ENCODE data around the gene LYSMD2. TPM values are rescaled to one million over a fixed set of nuclear protein-coding genes. Genes with fewer than 3 reads are reported as not detected.

Gene LYSMD2
- total and polyA plus RNA-seq, 2 of the 8 experiments (the other 6 are each of a cell fraction or from before 2014, with no cell fraction given) = 2.2 to 2.7 TPM

GRCh38 chr15:51751697-51752683 is 14.5 kb upstream of the LYSMD2 start:
- CTCF ChIA-PET (ENCODE audit: partially characterized antibody) = interaction anchor here (0.5 to 1.3 kb wide), 5 partner anchors 9 to 49 kb away, joined by 3 to 4 read pairs (median 3); partner anchors contain the start of gene LYSMD2
- peaks cover 7% of the 10 kb centered on the region; the same call in 1 of the 2 replicates for H3K23me2 ChIP-seq (ENCODE audit: low read depth, low read length)
- H3K4me1 ChIP-seq (replicated peaks in 1 of 4; ENCODE audit: control insufficient read depth in 3 of 4, insufficient read depth in 4 of 4, low read length in 3 of 4) = peaks cover 0 to 3% (median 0%) of the 10 kb centered on the region in 4 experiments; a peak in 2 of 7 replicates
- POLR2A ChIA-PET (ENCODE audit: partially characterized antibody) = interaction anchor here (0.7 to 1.8 kb wide), 2 partner anchors 12 to 15 kb away, joined by 4 to 7 read pairs; partner anchors contain the start of gene LYSMD2
- H3K36me3 ChIP-seq (ENCODE audit: control insufficient read depth in 2 of 4, insufficient read depth in 4 of 4, low read length in 3 of 4) = no peaks in the 10 kb centered on the region
- no peaks in the 10 kb centered on the region; the same call in 1 of the 2 replicates for H3K79me1 ChIP-seq (ENCODE audit: low read depth, low read length)
- no peak overlapping the region for H2BK12ac ChIP-seq (ENCODE audit: low read depth, low read length)
- 4% methylated on average over 37 of the region's 71 CpGs; no CpG with 5 or more reads in 1 of the 2 experiments for WGBS, 2 experiments (ENCODE audit: extremely low coverage in 1 of 2, insufficient coverage in 1 of 2, insufficient read length in 1 of 2, insufficient replicate concordance in 2 of 2, low coverage in 1 of 2, low lambda C conversion rate in 2 of 2, missing lambda C conversion rate in 1 of 2)
- no peak overlapping the region for H2BK5ac ChIP-seq (ENCODE audit: low read depth, low read length)
- H3K18ac ChIP-seq (ENCODE audit: extremely low read depth, low read length) = 0 out of 2 replicates have a peak overlapping the region, but pooled peaks have one; percentile 56
- H3K4me2 ChIP-seq (ENCODE audit: insufficient read depth in 1 of 2, low read depth in 2 of 2, low read length in 2 of 2) = peak overlapping the region; percentile 76 to 99
- H2BK120ac ChIP-seq (replicated peaks; ENCODE audit: low read depth, low read length) = no peak overlapping the region
- H3K4ac ChIP-seq (replicated peaks; ENCODE audit: insufficient read length, low read depth, low read length) = no peak overlapping the region
- peak in 1 of 2 experiments; percentile 58 for DNase-seq (ENCODE audit: low read depth in 1 of 2, low spot score in 2 of 2)
- FAIRE-seq = peak; percentile 55
- H3K4me3 ChIP-seq (ENCODE audit: extremely low read depth in 1 of 4, insufficient read depth in 2 of 4, low read depth in 3 of 4, low read length in 4 of 4) = peak overlapping the region; percentile 54 to 75 (median 62)
- H4K91ac ChIP-seq (replicated peaks; ENCODE audit: insufficient read length, low read length) = no peak overlapping the region
- peak overlapping the region; percentile 82; the same call in 1 of the 2 replicates for H2AFZ ChIP-seq (ENCODE audit: low read length)
- no peaks in the 10 kb centered on the region for H3K9me3 ChIP-seq (ENCODE audit: insufficient read depth in 2 of 2, low read depth in 1 of 2, low read length in 1 of 2)
- H4K20me1 ChIP-seq (replicated peaks in 1 of 2; ENCODE audit: control insufficient read depth in 1 of 2, insufficient read depth in 2 of 2, low read length in 2 of 2) = peaks cover 2 to 3% of the 10 kb centered on the region in 2 experiments
- peaks cover 13 to 36% (median 25%) of the 10 kb centered on the region in 4 experiments for H3K27me3 ChIP-seq (replicated peaks in 1 of 4; ENCODE audit: control insufficient read depth in 3 of 4, extremely low read depth in 1 of 4, insufficient read depth in 3 of 4, low read length in 3 of 4)
- TF ChIP-seq TCF12 (IDR thresholded peaks at IDR 0.05; ENCODE audit: low read depth, low read length) = no peak
- peak in 1 of 2 experiments; percentile 80; a peak in 1 of 4 replicates for TF ChIP-seq SIN3A (conservative IDR thresholded peaks at IDR 0.05 in 1 of 2, IDR thresholded peaks at IDR 0.05 in 1 of 2; ENCODE audit: low read depth in 1 of 2, low read length in 2 of 2)
- no peak for TF ChIP-seq SP4 (IDR thresholded peaks at IDR 0.05; ENCODE audit: low read length)
- TF ChIP-seq KDM4A (IDR thresholded peaks at IDR 0.05; ENCODE audit: low read depth, low read length, severe bottlenecking) = peak; percentile 86
- TF ChIP-seq E2F6 (IDR thresholded peaks at IDR 0.05) = peak; percentile 10
- peak; percentile 86 for TF ChIP-seq SAP30 (IDR thresholded peaks at IDR 0.05; ENCODE audit: insufficient read depth, insufficient replicate concordance, low read length)
- TF ChIP-seq TAF7 (optimal IDR thresholded peaks at IDR 0.05; ENCODE audit: borderline replicate concordance, low read depth, low read length) = peak; percentile 38
- peak; percentile 5; the same call in 1 of the 2 replicates for TF ChIP-seq TBP (IDR thresholded peaks at IDR 0.05; ENCODE audit: low read depth, low read length)
- H4K5ac ChIP-seq (ENCODE audit: insufficient read length, low read depth, low read length) = no peak overlapping the region
- H3K9ac ChIP-seq (replicated peaks in 1 of 4; ENCODE audit: extremely low read depth in 1 of 4, low read depth in 3 of 4, low read length in 3 of 4) = peak overlapping the region in 1 of 4 experiments; percentile 63; a peak in 1 of 7 replicates
- H2AK5ac ChIP-seq (ENCODE audit: low read depth, low read length) = no peak overlapping the region
- no peak overlapping the region for H3K27ac ChIP-seq (ENCODE audit: low read depth, low read length)
- H3K23ac ChIP-seq (ENCODE audit: insufficient read length) = no peak overlapping the region
- no peak overlapping the region for H3K56ac ChIP-seq (replicated peaks; ENCODE audit: insufficient read length, low read depth, low read length)
- H2BK20ac ChIP-seq (ENCODE audit: low read length) = no peak overlapping the region
- no peak overlapping the region for H2BK15ac ChIP-seq (ENCODE audit: low read length)
- no peak overlapping the region for H3K14ac ChIP-seq (ENCODE audit: insufficient read length)
- H3K79me2 ChIP-seq (ENCODE audit: control insufficient read depth in 1 of 2, insufficient read depth in 2 of 2, low read length in 2 of 2) = no peaks in the 10 kb centered on the region
- no peak overlapping the region for H4K8ac ChIP-seq (ENCODE audit: extremely low read depth, insufficient read depth, low read length)

All from H1 (cell line).